SK-N-DZ (cell line): Measurements from ENCODE around the gene DNM1. TPM values are rescaled to one million over a fixed set of nuclear protein-coding genes. Genes with fewer than 3 reads are reported as not detected.
A peak's percentile ranks its signal among the peaks of the same experiment; 100 is the strongest.

Experiments used
- DNase-seq: peaks from one replicate; pipeline ENCODE4 v3.0.0-alpha.2; 2015; ENCODE audit warnings: low spot score
- polyA plus RNA-seq, 2 experiments: library from polyadenylated mRNA; depleted of rRNA; stranded (reverse); fragments of >200 nt; gene quantifications; 2 replicates each; pipeline ENCODE4 v1.2.3, GENCODE V29; 2014

Gene DNM1
- polyA plus RNA-seq (2014; cell fraction: cytosol; rRNA removed), result 19.7 and 30.2 TPM in 2 replicates
- 85.2 and 188 TPM in 2 replicates for polyA plus RNA-seq (2014; cell fraction: nucleus; rRNA removed)

- DNase-seq, result peak; percentile 62
These were observed at the start of gene DNM1 for GRCh38 chr9:128203024-128203706. DNM1 (plus strand) TSS chr9:128203379; CDS start chr9:128203471, 92 bp downstream.

- DNase-seq, result no peak
These were observed 49.1 kb upstream of the DNM1 start for GRCh38 chr9:128153947-128154695.

- DNase-seq, result no peak
These were observed 47.3 kb upstream of the DNM1 start for GRCh38 chr9:128155736-128156500.

- no peak for DNase-seq
These were observed 43.7 kb upstream of the DNM1 start for GRCh38 chr9:128159522-128159783.

GRCh38 chr9:128159784-128160602, 43.2 kb upstream of the DNM1 start, which contains the start of gene BBLN:
BBLN (plus strand) TSS chr9:128160265; CDS start chr9:128160408, 143 bp downstream.
- peak; percentile 91 for DNase-seq

GRCh38 chr9:128160603-128160987, 42.6 kb upstream of the DNM1 start:
- DNase-seq, result no peak

- DNase-seq, result no peak
These were observed 41.8 kb upstream of the DNM1 start for GRCh38 chr9:128161215-128161902.

GRCh38 chr9:128162215-128163026, 40.8 kb upstream of the DNM1 start:
- DNase-seq, result no peak

GRCh38 chr9:128163027-128163515, 40.1 kb upstream of the DNM1 start:
- no peak for DNase-seq

GRCh38 chr9:128163523-128164306, 39.5 kb upstream of the DNM1 start:
- no peak for DNase-seq

GRCh38 chr9:128164307-128164885, 38.8 kb upstream of the DNM1 start:
- DNase-seq, result no peak

GRCh38 chr9:128166169-128166568, 37.0 kb upstream of the DNM1 start:
- no peak for DNase-seq

- no peak for DNase-seq
These were observed 36.0 kb upstream of the DNM1 start for GRCh38 chr9:128167209-128167608.

- no peak for DNase-seq
These were observed 34.4 kb upstream of the DNM1 start for GRCh38 chr9:128168731-128169308.

GRCh38 chr9:128169492-128169891, 33.7 kb upstream of the DNM1 start:
- DNase-seq, result no peak

GRCh38 chr9:128169925-128170324, 33.3 kb upstream of the DNM1 start:
- no peak for DNase-seq

GRCh38 chr9:128174062-128174461, 29.1 kb upstream of the DNM1 start:
- no peak for DNase-seq

GRCh38 chr9:128175102-128175563, 28.0 kb upstream of the DNM1 start:
- DNase-seq, result no peak
